EL (cell line): ENCODE data around the gene FBN3.
"Not testable (repeated sequence)": the region's sequence is repeated elsewhere in the genome, so short reads cannot be mapped to it uniquely, and the experiment has no call there.

Experiments
- DNase-seq: peaks from one replicate; pipeline ENCODE4 v3.0.0-alpha.2; 2016

FBN3 gene

GRCh38 chr19:8050274-8051096, 98.9 kb downstream of the FBN3 start:
- DNase-seq = peak; percentile 72

- DNase-seq = no peak
Measured at GRCh38 chr19:8046569-8047165, 102.7 kb downstream of the FBN3 start.

GRCh38 chr19:8045872-8046568, 103.4 kb downstream of the FBN3 start:
- no peak for DNase-seq

- no peak for DNase-seq
Measured at GRCh38 chr19:8044018-8044417, 105.4 kb downstream of the FBN3 start.

GRCh38 chr19:8042900-8043299, 106.5 kb downstream of the FBN3 start:
- DNase-seq = no peak

- no peak for DNase-seq
Measured at GRCh38 chr19:8041531-8041931, 107.9 kb downstream of the FBN3 start.

GRCh38 chr19:8039231-8039630, 110.2 kb downstream of the FBN3 start:
- DNase-seq = no peak

GRCh38 chr19:8038815-8039214, 110.6 kb downstream of the FBN3 start:
- DNase-seq = no peak

- DNase-seq = no peak
Measured at GRCh38 chr19:8036434-8037099, 112.8 kb downstream of the FBN3 start.

GRCh38 chr19:8034178-8034525, 115.2 kb downstream of the FBN3 start:
- DNase-seq = no peak

GRCh38 chr19:8033287-8034177, 115.9 kb downstream of the FBN3 start:
- not testable (repeated sequence) for DNase-seq

- no peak for DNase-seq
Measured at GRCh38 chr19:8030960-8031359, 118.4 kb downstream of the FBN3 start.

- no peak for DNase-seq
Measured at GRCh38 chr19:8028951-8029491, 120.4 kb downstream of the FBN3 start.

- DNase-seq = no peak
Measured at GRCh38 chr19:8025316-8025715, 124.1 kb downstream of the FBN3 start.

- DNase-seq = not testable (repeated sequence)
Measured at GRCh38 chr19:8024256-8024655, 125.1 kb downstream of the FBN3 start.

GRCh38 chr19:8023371-8023770, 126.0 kb downstream of the FBN3 start:
- no peak for DNase-seq

GRCh38 chr19:8022275-8022674, 127.1 kb downstream of the FBN3 start:
- DNase-seq = no peak

- DNase-seq = no peak
Measured at GRCh38 chr19:8021374-8021773, 128.0 kb downstream of the FBN3 start.

- no peak for DNase-seq
Measured at GRCh38 chr19:8020681-8021080, 128.7 kb downstream of the FBN3 start.

GRCh38 chr19:8017808-8018207, 131.6 kb downstream of the FBN3 start:
- DNase-seq = no peak
